ENCODE measurements around the gene MRPL38.

MRPL38 gene

DNA sequence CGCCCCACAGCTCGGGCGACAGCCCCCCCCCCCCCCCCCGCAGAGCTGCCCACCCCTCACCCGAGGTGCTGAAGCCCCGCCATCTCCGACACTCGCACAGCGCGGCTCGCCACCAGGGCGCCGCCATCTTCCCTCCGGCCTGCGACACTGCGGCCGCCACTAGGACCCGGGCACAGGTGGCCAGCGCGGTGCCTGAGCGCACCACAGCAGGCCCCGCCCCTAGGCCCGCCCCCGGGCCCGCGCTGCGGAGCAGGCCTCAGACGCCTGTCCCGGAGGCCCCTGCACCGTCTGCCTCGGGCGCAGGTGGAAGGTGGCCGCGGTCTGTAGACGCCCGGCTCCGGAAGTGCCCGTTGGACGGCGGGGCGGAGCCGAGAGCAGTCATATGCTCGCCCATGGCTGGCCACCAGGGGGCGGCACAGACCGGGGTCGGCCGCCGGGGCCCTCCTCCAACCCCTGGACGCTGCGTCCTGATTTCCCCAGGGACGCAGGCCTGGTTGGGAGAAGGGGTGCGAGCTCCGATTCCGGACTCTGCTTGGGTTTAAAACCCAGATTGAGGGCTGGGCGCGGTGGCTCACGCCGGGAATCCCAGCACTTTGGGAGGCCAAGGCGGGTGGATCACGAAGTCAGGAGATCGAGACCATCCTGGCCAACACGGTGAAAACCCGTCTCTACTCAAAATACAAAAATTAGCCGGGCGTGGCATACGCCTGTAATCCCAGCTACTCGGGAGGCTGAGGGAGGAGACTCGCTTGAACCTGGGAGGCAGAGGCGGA is at the start of gene MRPL38:
Gene MRPL38 (minus strand): TSS at position 136 of the 773 bp plus-strand sequence. CDS start 9 bp downstream, at position 127.
- peak; percentile 73 for DNase-seq (ENCODE audit: low read depth, low spot score)

GRCh38 chr17:75950855-75951554 is 46.3 kb upstream of the MRPL38 start:
- no peak for DNase-seq (ENCODE audit: low read depth, low spot score)

GRCh38 chr17:75950421-75950820 is 45.7 kb upstream of the MRPL38 start:
- DNase-seq (ENCODE audit: low read depth, low spot score) = no peak

DNA sequence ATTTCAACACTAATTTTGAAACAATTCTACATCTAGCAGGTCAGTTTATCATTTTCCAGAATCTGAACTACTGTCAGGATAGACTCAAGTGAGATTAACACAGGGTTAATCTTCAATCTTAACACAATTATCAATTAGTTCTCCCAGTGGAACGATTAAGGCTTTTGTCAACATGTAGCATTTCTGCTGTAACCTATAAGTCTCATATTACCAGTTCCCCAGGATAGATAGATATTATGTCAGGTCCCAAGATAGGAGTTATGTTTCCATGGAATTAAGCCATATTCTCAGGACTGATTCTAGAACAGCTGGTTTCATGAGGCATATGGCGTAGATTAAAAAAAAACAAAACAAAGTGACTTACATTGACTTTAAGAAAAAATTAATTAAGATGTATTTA is 40.5 kb upstream of the MRPL38 start:
- no peak for DNase-seq (ENCODE audit: low read depth, low spot score)

DNA sequence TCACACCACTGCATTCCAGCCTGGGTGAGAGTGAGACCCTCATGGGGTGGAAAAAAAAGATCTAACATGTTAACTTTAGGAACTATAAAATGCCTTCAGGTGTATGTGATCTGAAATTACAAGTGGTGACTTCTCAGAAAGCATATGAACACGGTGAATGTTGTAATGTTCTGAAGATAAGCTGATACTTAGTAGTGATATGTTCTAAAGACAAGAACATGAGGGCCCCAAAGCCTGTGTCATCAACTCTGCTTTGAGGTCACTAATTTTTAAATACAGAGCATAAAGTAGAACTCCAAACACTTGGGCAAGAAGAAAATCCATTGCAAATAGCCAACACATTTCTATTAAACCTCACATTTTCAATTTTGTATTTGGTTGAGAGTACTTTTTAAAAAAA is 38.8 kb upstream of the MRPL38 start:
- no peak for DNase-seq (ENCODE audit: low read depth, low spot score)

GRCh38 chr17:75942473-75942872 is 37.8 kb upstream of the MRPL38 start:
- no peak for DNase-seq (ENCODE audit: low read depth, low spot score)

GRCh38 chr17:75941442-75941819 is 36.7 kb upstream of the MRPL38 start:
- no peak for DNase-seq (ENCODE audit: low read depth, low spot score)

DNA sequence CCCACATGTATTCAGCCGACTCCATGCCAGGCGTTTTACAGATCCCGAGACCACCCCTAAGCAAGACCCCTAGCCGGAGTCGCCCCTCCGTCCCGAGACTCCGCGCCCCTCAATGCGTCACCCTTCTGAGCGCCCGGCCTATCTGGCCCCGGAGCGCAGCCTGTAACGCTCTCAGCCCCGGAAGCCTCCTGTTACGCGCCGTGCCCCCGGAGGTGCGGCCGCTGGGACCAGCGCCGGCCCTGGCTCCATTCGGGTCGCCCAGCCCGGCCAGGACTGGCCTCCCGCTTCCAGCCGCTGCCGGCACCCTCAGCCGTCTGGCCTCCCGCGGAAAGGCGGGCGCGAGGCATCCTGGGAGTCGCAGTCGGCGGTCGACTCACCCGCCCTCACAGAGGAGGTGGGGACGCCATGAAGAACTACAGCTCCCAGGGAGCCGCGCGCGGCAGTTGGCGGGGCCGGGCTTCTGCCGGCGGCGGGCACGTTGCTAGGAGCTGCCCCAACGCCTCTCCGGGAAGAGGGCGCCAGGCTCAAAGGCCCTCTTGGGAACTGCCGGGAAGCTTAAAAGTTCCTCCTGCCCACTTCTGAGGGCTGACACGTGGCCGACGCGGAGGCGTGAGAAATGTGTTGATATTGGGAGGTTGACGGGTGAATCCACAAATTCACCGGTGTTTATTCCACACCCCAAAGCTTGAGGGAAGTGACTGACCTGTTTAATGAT is 36.2 kb upstream of the MRPL38 start, which contains the start of gene FBF1:
Gene FBF1 (minus strand): TSS at position 316 of the 715 bp plus-strand sequence. CDS start 2,893 bp downstream, outside the sequence.
- DNase-seq (ENCODE audit: low read depth, low spot score) = peak; percentile 75

DNA sequence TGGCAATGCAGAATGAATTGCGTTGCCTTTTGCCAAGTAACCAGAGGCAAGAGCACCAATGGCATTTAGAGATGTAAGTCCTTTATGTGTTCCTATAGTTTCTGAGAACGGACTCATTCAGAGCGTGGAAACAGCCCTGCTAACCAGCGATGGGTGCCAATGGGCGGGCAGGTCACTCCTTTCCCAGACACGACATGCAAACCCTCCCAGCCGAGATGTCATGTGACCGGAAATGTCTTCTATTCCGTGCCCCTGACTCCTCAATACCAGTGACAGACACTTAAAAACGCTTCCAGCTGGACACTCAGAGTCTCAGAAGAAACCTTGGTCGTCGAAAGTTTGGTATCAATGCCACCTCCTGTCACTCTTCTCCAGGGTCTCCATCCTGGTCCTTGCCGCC is 33.0 kb upstream of the MRPL38 start:
- no peak for DNase-seq (ENCODE audit: low read depth, low spot score)

DNA sequence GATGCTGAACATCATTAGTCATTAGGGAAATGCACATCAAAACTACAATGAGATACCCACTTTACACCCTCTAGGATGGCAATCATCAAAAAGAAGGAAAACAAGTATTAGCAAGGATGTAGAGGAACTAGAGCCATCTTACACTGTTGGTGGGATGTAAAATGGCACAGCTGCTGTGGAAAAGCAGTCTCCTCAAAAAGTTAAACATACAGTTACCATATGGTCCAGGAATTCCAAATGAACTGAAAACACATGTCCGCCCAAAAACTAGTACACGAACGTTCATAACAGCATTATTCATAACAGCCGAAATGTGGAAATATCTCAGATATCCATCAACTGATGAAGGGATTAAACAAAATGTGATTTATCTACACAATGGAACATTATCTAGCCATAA is 29.1 kb upstream of the MRPL38 start:
- DNase-seq (ENCODE audit: low read depth, low spot score) = no peak

DNA sequence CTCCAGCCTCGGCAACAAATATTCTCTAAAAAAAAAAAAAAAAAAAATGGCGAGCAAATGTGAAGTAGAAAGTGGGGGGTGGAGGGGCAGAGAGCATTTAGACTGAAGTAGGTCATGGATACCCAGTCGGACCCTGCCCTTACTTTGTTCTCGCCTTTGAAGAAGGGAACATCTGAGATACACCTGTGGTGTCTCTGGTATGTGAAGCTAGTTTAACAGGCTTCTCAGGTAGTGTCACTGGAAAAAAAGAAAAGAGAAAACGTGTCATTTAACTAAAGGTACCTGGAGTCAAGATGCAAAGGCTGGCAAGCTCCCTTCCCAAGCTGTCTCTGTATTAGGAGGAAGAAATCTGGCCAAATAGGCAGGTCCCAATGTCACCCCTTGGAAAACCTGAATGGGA is 28.2 kb upstream of the MRPL38 start:
- DNase-seq (ENCODE audit: low read depth, low spot score) = no peak

- DNase-seq (ENCODE audit: low read depth, low spot score) = no peak
Measured at GRCh38 chr17:75931062-75931461, 26.4 kb upstream of the MRPL38 start.

DNA sequence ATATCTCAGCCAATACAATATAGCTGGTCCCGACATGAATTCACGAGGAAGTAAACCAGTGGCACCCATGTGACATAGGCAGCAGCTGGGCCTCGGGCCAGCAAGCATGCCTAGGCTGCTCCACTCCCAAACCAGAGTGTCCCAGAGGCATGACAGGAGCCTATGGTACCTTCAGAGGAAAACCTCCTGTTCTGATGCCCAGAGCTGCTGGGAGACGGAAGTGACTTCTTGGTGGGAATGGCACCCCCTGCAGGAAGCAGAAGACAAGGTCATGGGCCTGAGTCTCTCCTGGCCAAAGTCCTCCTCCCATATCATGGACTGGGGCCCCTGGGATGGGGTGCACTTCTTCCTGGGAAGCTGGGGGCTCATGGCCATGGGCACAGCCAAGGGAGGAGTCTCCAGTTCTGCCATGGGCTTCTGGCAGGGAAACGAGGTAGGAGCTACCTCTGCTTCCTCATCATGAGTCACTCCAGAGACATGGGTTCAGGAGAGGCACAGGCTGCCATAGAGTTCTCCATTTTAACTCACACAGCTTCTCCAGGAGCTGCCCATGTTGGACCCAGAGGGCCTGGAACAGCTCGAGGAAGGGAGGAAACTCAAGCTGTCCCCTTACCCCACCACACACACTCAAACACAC is 22.7 kb upstream of the MRPL38 start:
- DNase-seq (ENCODE audit: low read depth, low spot score) = no peak

- DNase-seq (ENCODE audit: low read depth, low spot score) = no peak
Measured at GRCh38 chr17:75926456-75926855, 21.8 kb upstream of the MRPL38 start.

DNA sequence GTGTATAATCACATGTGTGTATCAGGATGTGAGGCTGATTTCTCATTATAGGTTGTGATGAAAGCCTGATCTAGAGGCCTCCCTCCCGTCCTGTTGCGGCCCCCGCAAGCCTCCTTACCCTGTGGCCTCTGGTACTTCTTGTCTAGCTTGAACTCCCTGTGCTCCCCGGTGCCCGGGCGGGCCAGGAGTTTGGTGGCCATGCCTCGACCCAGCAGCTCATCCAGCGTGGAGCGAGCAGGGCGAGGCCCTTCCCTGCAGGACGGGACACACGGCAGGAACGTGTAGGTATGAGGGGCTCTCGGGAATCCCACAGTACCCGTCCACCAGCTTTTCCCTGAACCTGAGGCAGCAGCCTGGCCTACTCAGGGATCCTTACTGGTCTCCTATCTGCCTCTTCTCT is 21.2 kb upstream of the MRPL38 start:
- no peak for DNase-seq (ENCODE audit: low read depth, low spot score)

DNA sequence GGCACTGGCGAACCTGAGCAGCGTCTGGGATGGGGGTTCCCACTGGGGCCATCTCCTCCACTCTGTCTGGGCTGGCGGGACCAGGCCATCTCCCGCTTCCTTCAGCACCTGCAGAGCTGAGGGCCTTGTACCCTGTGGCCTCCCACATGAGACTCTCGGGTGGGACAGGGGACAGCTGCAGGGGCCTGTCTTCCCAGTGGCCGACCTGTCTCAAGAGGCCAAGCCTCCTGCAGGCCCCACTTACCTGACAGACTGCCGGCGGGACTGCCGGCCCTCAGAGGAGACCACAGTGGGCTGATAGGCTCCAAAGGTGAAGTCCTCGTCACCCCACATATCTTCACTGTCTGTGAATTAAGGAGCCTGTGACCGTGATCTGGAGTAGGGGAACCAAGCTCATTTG is 20.4 kb upstream of the MRPL38 start:
- no peak for DNase-seq (ENCODE audit: low read depth, low spot score)

DNA sequence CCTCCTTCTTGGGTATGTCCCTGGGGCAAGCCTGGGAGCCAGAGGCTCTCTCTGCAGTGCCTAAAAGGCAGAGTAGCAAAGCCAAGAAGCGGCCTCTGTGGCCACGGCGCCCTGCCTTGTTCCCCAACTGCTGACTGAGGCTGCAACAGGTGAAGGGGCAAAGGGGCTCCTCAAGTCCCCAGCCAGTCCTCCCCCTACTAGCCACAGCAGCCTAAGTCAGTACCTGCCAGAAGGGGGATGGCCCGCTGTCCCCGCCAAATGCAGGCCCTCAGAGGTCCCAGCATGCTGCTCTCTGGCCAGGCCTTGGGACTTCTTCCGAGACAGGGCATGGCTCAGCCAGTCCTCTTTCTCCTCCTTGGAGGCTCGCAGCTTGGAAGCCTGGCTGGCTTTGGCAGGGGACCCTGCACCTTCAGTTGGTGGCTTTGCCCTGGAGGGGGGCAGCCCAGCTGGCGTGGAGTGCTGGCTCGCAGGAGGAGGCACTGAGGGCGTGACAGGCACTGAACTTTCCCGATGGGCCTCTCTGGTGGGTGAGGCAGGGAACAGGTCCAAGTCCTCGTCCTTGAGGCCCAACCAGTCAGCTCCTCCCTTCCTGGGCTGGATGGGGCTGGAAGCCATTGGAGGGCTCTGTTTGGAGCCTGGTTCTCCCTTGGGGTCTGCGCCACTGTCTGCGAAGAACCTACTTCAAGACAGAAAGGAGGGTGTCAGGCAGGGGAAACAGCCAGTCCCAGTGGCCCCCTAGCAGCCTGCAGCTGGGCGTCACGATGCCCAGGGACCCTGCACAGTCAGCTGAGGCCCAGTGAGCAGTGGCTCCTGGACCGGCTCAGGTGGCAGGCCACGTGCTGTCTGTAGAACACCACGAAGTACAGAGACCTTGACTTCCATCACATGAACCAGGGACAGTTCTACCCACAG is 18.5 kb upstream of the MRPL38 start:
- no peak for DNase-seq (ENCODE audit: low read depth, low spot score)

DNA sequence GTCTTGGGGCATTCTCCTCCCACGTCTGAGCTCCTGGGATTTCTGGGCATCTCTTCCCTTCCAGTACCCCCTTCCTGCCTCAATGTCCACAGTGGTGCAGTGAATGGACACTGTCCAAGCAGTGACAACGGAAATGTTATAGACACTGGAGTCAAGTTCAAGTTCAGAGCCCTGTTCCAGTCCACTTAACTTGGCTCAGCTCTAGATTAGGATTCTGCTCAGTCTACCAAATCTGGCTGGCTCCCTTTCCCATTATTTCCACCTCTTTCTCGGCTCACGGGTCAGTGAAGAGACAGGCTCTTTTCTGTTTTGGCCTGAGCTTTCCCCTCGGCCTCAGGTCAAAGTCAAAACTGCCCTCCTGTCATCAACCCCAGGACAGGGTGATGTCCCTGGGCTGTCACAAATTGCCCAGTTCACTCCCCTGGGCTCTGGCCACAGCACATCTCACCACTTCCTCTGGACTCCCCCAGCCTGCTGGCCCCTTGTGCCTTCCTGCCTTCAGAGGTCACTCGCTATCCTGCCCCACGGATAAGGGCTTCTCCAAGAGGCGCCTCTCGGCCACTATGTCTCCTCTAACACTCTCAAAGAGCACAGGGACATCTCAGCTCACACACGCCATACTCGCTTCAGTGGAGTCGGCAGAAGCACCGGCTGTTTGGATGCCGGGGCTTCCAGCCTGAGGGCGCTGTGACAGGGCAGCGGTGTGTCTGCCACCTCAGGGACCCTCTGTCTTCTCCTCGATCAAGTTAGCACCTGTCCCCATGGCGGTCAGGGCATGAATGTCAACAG is 17.7 kb upstream of the MRPL38 start:
- no peak for DNase-seq (ENCODE audit: low read depth, low spot score)

DNA sequence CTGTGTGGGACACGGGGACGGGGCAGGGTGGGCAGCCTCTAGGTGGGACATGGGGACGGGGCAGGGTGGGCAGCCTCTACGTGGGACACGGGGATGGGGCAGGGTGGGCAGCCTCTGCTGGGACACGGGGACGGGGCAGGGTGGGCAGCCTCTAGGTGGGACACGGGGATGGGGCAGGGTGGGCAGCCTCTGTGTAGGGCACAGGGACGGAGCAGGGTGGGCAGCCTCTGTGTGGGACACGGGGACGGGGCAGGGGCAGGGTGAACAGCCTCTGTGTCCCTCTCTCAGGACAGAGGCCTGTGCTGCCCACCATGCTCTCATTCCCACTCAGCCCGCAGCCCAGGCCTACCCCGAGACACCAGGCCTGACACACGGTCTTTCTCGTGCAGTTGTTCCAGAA is 16.9 kb upstream of the MRPL38 start:
- DNase-seq (ENCODE audit: low read depth, low spot score) = no peak

DNA sequence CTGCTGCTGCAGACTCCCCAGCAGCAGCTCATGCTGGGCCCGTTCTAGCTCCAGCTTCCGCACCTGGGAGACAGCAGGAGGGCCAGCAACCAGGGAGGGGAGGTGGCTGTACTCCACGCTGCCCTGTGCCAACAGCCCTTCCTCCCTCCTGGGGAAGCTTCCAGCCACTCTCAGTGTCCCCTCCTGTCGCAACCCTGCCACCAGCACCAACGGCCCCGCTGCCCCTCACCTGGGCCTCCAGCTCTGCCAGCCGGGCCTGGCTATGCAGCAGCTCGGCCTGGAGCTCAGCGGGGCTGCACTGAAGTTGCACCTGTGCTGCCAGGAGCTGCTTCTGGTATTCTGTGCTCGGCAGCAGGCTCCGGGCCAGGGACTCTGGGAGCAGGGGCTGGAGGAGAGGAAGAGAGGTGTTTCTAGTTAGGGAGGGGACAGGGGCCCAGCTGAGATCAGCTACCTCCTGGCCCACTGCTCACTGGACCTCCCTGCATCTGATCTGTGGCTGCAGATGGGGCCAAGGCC is 15.4 kb upstream of the MRPL38 start:
- DNase-seq (ENCODE audit: low read depth, low spot score) = no peak
